ENCODE results near the gene BOD1L2. TPM values are rescaled to one million over a fixed set of nuclear protein-coding genes. Genes with fewer than 3 reads are reported as not detected.

BOD1L2 gene
- total RNA-seq, 1 experiment from 2014 or later = not detected

DNA sequence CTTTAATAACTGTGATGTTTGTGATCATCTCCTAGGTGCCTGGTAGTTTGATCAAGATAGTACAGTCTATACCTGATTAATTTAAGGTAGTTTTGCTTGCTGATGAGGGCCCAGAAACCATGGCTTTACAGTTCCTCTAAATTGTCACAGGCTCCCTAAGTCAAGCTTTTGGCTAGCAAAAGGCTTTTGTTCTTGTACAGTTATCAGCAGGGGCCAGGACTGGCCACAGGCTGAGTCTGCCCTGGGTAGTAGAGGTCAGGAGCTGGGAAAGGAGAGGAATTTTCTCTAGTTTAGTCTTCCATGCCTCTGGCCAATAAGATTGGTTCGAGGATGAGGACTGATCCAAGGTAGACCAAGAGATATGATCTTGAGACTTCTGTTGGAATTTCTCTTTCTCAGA lies 3.6 kb upstream of the BOD1L2 start:
- TF ChIP-seq, protein P1, sequence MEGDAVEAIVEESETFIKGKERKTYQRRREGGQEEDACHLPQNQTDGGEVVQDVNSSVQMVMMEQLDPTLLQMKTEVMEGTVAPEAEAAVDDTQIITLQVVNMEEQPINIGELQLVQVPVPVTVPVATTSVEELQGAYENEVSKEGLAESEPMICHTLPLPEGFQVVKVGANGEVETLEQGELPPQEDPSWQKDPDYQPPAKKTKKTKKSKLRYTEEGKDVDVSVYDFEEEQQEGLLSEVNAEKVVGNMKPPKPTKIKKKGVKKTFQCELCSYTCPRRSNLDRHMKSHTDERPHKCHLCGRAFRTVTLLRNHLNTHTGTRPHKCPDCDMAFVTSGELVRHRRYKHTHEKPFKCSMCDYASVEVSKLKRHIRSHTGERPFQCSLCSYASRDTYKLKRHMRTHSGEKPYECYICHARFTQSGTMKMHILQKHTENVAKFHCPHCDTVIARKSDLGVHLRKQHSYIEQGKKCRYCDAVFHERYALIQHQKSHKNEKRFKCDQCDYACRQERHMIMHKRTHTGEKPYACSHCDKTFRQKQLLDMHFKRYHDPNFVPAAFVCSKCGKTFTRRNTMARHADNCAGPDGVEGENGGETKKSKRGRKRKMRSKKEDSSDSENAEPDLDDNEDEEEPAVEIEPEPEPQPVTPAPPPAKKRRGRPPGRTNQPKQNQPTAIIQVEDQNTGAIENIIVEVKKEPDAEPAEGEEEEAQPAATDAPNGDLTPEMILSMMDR (IDR thresholded peaks at IDR 0.05; ENCODE audit: unreplicated experiment) = no peak
- CTCF ChIA-PET = no interaction called here
- Mint-ChIP-seq H3K9me3 (ENCODE audit: unreplicated experiment) (peaks cover 7% of the 10 kb centered on the region), H3K27me3 (ENCODE audit: insufficient read depth, unreplicated experiment) (no peaks in the 10 kb centered on the region), H3K36me3 (ENCODE audit: insufficient read depth, unreplicated experiment) (peaks cover 4% of the 10 kb centered on the region), H3K4me1 (ENCODE audit: insufficient read depth, unreplicated experiment) (peaks cover 22% of the 10 kb centered on the region), H3K4me3 (ENCODE audit: unreplicated experiment) (no peak overlapping the region), H3K27ac (ENCODE audit: low read depth, unreplicated experiment) (no peak overlapping the region)
- intact Hi-C loops (cut with micrococcal nuclease) = no loop called here
- POLR2A ChIA-PET = no interaction called here
- BruUV-seq (replicated peaks) = no TSS peak
- DNase-seq (ENCODE audit: unreplicated experiment) = no peak

DNA sequence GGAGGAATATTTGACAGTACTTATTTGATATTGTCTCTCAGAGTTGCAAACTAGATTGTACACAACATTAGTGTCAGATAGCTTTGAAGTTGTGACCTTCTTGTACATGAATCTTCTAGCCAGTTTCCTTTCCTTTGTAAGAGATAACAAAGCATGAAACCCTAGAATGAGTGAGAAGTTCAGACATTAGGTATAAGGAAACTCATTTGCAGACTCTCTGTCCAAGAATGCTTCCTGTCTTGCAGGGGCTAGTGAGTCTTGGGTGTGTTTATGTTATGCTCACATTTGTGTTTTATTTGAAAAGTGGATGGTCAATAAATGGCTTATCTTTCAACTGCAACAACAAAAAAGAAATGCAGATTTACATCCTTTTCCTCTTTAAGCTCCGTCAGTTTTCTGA lies 1.4 kb downstream of the BOD1L2 start:
- POLR2A ChIA-PET = interaction anchor here (0.9 kb wide), 1 partner anchor 10 kb away, joined by 3 read pairs; no protein-coding TSS in a partner anchor
- CTCF ChIA-PET = interaction anchor here (0.6 kb wide), 1 partner anchor 540 kb away, joined by 3 read pairs; no protein-coding TSS in a partner anchor
- DNase-seq (ENCODE audit: unreplicated experiment) = no peak
- TF ChIP-seq, protein P1 (IDR thresholded peaks at IDR 0.05; ENCODE audit: unreplicated experiment) = no peak
- Mint-ChIP-seq H3K36me3 (ENCODE audit: insufficient read depth, unreplicated experiment) (no peaks in the 10 kb centered on the region), H3K4me3 (ENCODE audit: unreplicated experiment) (no peak overlapping the region), H3K9me3 (ENCODE audit: unreplicated experiment) (peaks cover 7% of the 10 kb centered on the region), H3K4me1 (ENCODE audit: insufficient read depth, unreplicated experiment) (peaks cover 6% of the 10 kb centered on the region), H3K27ac (ENCODE audit: low read depth, unreplicated experiment) (no peak overlapping the region), H3K27me3 (ENCODE audit: insufficient read depth, unreplicated experiment) (no peaks in the 10 kb centered on the region)
- BruUV-seq (replicated peaks) = no TSS peak
- intact Hi-C loops (cut with micrococcal nuclease) = no loop called here

DNA sequence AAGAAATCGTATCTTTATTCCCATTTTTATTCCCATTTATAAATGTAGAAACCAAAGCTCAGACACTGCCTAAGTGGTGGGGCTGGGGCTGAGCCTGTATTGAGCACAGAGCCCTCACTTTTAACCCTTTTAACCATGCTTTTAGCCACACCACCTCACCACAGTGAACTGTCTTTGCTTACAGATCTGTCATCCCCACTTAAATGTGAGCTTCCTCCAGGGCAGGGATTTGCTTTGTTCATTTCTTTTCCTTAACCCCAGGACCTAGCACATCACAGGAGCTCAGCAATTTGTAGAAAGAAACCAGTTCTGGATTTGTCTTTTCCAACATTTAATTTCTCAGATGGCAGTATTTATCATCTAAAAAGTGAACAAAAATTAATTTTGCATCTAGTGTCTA lies 2.2 kb downstream of the BOD1L2 start:
- Mint-ChIP-seq H3K9me3 (ENCODE audit: unreplicated experiment) (peaks cover 7% of the 10 kb centered on the region), H3K4me3 (ENCODE audit: unreplicated experiment) (no peak overlapping the region), H3K27ac (ENCODE audit: low read depth, unreplicated experiment) (no peak overlapping the region), H3K36me3 (ENCODE audit: insufficient read depth, unreplicated experiment) (no peaks in the 10 kb centered on the region), H3K27me3 (ENCODE audit: insufficient read depth, unreplicated experiment) (no peaks in the 10 kb centered on the region), H3K4me1 (ENCODE audit: insufficient read depth, unreplicated experiment) (peaks cover 6% of the 10 kb centered on the region)
- ChIA-PET CTCF (interaction anchor here (0.5 kb wide), 2 partner anchors 92 to 105 kb away, joined by 3 read pairs; no protein-coding TSS in a partner anchor), POLR2A (interaction anchor here (1.0 kb wide), 1 partner anchor 29 kb away, joined by 5 read pairs; no protein-coding TSS in a partner anchor)
- no TSS peak for BruUV-seq (replicated peaks)
- TF ChIP-seq, protein P1 (IDR thresholded peaks at IDR 0.05; ENCODE audit: unreplicated experiment) = no peak
- intact Hi-C loops (cut with micrococcal nuclease) = no loop called here
- DNase-seq (ENCODE audit: unreplicated experiment) = no peak

DNA sequence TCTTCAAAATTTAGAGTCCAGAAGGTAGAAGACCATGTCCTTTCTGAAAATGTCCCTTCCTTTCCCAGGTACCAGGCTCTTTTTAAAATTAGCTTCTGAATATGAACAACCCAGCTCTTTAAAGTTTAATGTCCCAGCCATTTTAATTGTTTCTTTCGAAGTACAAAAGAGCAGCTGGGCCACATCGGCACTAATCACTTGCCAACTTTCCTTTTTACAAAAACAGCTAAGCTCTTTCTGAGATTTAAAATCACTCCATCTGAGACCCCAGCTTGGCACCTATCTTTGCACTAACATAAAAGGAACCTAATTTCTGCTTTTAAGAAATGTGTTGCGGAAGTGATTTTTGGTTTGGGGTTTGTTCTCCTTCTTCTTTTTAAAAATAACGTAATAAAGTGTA lies 2.6 kb downstream of the BOD1L2 start:
- TF ChIP-seq, protein P1 (IDR thresholded peaks at IDR 0.05; ENCODE audit: unreplicated experiment) = no peak
- CTCF ChIA-PET = interaction anchor here (0.5 kb wide), 2 partner anchors 91 to 105 kb away, joined by 3 read pairs; no protein-coding TSS in a partner anchor
- intact Hi-C loops (cut with micrococcal nuclease) = no loop called here
- Mint-ChIP-seq H3K4me3 (ENCODE audit: unreplicated experiment) (no peak overlapping the region), H3K36me3 (ENCODE audit: insufficient read depth, unreplicated experiment) (no peaks in the 10 kb centered on the region), H3K27ac (ENCODE audit: low read depth, unreplicated experiment) (no peak overlapping the region), H3K9me3 (ENCODE audit: unreplicated experiment) (peaks cover 7% of the 10 kb centered on the region), H3K4me1 (ENCODE audit: insufficient read depth, unreplicated experiment) (peaks cover 6% of the 10 kb centered on the region), H3K27me3 (ENCODE audit: insufficient read depth, unreplicated experiment) (no peaks in the 10 kb centered on the region)
- POLR2A ChIA-PET = interaction anchor here (1.0 kb wide), 1 partner anchor 29 kb away, joined by 5 read pairs; no protein-coding TSS in a partner anchor
- no peak for DNase-seq (ENCODE audit: unreplicated experiment)
- no TSS peak for BruUV-seq (replicated peaks)
